ENCODE data around the gene TMEM47.

GRCh38 chrX:34586346-34586911 is 70.7 kb downstream of the TMEM47 start:
- TF ChIP-seq, protein P1, sequence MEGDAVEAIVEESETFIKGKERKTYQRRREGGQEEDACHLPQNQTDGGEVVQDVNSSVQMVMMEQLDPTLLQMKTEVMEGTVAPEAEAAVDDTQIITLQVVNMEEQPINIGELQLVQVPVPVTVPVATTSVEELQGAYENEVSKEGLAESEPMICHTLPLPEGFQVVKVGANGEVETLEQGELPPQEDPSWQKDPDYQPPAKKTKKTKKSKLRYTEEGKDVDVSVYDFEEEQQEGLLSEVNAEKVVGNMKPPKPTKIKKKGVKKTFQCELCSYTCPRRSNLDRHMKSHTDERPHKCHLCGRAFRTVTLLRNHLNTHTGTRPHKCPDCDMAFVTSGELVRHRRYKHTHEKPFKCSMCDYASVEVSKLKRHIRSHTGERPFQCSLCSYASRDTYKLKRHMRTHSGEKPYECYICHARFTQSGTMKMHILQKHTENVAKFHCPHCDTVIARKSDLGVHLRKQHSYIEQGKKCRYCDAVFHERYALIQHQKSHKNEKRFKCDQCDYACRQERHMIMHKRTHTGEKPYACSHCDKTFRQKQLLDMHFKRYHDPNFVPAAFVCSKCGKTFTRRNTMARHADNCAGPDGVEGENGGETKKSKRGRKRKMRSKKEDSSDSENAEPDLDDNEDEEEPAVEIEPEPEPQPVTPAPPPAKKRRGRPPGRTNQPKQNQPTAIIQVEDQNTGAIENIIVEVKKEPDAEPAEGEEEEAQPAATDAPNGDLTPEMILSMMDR (IDR thresholded peaks at IDR 0.05): no peak
- TF ChIP-seq POLR2A (IDR thresholded peaks at IDR 0.05): no peak

Measured in esophagus squamous epithelium (tissue), 4 donors.